ENCODE data around the gene HSPA12A. TPM values are rescaled to one million over a fixed set of nuclear protein-coding genes. Genes with fewer than 3 reads are reported as not detected.

The HSPA12A gene
- polyA plus RNA-seq, 3 donors: 33.9 to 38.7 (median 36.3) TPM

DNA sequence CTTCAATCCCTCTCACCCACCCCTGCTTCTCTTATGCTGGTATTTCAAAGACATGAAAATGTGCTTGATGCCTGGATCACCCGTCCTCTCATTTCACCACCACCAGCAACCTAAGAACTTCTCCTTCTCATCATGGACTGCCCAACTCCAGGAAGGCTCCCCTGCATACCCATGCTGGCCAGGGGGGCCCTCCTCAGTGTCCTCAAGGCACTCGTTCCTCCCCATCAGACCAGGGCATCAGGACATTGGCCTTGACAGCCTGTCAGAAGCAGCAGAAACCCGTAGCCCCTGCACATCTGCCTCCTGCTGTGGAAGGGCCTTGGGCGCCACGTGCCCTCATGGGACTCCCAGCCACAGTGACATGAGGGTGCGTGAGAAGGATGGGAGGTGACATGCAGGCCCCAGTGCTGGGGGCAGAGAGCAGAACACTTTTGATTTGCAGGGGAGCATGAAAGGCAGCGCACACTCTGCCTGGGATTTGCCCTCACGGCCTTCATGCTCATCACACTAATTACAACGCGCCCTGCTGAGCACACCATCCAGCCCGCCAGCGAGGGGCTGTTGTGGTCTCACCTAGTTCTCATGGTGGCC is 1.9 kb upstream of the HSPA12A start:
- no peak for DNase-seq (ENCODE audit: low read depth in 3 of 3, low spot score in 2 of 3)

DNA sequence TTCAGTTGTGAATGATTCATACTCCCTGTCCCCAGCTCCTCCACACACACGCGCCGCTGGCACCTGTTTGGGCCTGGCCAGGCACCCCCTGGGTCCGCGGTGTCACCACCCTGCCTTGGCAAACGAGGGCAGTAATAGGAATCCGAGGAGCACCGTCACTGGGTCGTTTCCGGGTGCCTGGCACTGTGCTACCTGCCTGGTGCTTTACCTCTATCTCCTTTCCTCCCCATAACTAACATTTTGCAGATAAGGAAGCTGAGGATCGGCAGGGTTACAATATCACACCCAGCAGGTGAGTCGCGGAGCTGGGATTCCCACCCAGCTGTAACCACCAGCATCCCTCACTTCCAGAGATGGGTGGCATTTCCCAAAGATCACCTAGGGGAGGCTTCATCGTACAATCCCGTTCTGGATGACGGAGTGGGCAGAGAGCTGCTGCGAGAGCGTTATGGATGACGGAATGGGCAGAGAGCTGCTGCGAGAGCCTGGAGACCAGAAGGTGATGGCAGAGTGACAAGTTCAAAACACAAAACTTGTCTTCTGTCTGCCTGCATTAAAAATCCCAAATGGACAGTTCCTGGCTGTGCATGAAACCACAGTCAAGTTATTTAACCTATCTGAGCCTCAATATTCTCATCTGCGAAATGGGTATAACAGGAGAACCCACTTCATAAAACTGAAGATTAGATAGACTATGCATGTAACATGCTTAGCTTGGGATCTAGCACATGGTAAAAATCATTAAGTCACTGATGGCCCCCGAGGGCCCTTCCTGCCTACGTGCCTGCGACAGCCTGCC is 1.1 kb upstream of the HSPA12A start:
- DNase-seq (ENCODE audit: low read depth in 3 of 3, low spot score in 2 of 3): no peak

DNA sequence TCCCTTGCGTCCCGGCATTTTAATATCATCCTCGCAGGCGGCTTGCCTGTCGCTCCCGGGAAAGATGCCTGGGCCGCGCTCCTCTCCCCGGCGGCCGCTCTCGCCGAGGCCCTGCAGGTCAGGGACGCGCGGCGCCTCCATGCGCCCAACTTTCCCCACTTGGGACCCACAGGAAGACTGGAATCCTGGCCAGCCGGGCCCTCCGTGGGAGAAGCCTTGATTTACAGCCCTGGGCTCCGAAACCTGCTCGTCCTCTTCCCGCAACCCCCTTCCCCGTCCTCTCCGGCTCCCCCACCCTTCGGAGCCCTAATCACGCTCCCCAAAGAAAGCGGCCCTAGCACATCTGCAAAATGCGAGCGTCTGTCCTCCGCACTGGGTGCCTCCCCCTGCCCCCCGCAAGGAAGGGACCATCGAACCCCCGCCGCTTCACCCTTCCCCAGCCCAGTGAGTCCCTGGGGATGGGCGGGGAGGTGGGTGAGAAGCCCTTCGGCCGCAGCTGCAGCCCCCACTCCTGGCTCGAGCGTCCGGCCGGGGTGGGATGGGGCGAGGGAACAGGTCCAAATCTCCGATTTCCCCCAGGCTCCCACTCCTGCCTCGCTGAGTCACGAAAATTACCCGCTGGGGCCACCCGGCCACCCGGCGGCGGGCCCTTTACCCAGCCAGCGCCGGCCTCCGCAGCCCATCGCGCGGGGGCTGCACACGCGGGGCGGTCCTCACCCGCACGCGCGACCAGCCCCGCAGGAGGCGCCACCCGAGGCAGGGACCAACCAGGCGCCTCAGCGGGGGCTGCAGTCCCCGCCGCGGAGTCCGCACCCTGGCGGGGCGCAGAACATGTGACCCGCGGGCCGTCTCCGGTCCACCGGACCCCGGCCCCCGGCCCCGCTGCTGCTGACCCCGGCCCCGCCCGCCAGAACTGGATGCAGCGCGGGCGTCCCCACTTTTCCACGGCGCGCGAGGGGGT is 695 bp downstream of the HSPA12A start:
- no peak for DNase-seq (ENCODE audit: low read depth in 3 of 3, low spot score in 2 of 3)

DNA sequence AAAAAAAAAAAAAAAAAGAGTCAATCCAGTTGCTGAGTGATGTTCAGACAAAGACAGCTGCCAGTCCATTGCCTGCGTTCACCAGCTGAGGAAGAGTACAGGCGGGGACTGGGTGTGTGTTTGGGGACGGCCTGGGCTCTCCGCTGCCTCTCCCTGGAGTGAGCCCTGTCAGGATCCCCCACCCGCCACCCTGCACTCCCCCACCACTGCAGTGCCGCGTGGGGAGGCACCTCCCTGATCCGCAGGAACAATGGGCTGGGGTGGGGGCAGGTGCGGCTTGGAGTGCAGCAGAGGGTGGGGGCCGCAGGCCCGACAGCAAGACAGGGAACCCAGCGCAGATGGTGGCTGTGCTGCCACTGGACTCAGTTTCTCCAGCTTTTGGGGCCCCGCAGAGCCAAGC is 1.4 kb downstream of the HSPA12A start:
- no peak for DNase-seq (ENCODE audit: low read depth in 3 of 3, low spot score in 2 of 3)

DNA sequence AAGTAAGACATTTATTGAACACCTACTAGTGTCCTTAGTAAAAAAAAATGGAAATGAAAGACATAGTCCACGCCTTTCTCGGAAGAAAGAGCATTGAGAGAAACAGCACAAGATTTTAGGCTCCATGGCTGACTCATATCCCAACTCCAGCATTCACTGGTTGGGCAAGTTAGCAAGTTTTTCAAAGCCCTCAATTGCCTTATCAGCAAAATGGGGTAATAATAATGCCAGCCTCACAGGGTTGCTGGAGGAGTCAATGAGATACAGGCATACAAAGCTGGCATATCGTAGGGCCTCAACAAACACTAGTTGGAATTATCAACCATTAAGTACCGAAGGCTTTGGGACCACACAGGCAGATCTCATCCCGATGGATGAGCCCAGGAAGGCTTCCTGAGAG is 4.0 kb downstream of the HSPA12A start:
- DNase-seq (ENCODE audit: low read depth in 3 of 3, low spot score in 2 of 3): no peak

DNA sequence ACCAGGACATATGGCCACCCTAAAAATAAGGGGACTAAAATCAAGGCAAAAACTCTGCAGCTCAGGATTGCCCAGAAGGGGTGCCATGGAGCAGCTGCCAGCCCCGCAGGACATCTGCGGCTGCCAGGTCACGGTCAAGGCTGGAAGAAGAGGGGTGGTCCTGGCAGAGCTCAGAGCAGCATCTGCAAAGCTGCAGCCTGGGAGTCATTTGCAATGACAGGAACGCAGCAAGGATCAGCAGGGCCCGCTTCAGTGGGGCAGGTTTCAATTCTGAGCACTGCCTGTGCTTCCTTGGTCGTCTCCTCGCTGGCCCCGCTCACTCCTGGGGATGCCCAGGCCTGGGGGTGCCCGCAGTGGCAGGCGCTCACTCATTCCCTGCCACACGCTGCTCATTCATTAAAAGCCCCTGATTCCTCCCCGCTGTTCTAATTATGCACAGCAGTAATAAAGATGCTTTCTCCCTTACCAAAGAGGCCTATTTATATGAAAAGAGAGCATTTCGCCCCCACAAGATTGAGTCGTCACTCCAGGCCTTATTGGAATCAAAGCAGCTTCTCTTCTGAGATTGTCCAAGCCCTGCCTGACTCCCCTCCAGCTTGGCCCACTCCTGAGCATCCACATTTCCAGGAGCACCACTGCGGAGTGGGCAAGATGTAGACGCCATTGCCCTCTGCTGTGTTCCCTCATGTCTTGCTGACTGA is 4.6 kb downstream of the HSPA12A start:
- no peak for DNase-seq (ENCODE audit: low read depth in 3 of 3, low spot score in 2 of 3)

DNA sequence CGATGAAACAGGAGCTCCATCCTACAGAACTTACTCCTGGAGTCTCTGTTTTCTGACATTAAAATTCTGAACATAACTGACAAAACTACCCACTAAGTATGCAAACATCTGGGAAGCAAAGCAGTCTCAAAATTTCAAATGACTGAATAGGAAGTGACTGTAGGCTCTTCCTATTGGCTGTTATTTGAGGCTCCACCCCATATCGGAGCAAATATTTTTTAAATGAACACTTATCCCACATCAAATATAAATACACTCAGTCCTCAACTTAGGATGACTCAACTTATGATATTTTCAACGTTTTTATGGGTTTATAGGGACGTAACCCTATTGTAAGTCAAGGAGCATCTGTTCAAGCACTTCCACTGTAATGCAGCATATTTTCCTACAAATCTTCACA is 8.8 kb downstream of the HSPA12A start:
- DNase-seq (ENCODE audit: low read depth in 3 of 3, low spot score in 2 of 3): no peak

DNA sequence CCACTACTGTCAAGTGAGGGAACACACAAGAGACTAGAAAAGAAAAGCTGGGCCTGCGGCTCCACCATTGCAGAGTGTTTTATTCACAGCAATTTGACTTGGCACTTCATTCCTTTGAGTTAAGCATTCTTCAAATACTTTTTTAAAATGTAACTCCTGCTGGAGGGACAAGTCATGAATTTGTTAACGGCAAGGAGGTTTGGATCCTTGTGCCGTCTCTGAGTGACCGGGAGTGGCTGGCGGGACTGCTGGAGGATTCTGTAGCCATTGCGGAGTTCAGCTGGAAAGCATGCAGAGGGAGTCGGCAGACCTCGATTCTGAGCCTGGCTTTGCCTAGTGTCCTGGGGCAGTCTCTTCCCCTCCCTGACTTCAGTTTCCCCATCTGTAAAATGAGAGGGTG is 9.8 kb downstream of the HSPA12A start:
- no peak for DNase-seq (ENCODE audit: low read depth in 3 of 3, low spot score in 2 of 3)

DNA sequence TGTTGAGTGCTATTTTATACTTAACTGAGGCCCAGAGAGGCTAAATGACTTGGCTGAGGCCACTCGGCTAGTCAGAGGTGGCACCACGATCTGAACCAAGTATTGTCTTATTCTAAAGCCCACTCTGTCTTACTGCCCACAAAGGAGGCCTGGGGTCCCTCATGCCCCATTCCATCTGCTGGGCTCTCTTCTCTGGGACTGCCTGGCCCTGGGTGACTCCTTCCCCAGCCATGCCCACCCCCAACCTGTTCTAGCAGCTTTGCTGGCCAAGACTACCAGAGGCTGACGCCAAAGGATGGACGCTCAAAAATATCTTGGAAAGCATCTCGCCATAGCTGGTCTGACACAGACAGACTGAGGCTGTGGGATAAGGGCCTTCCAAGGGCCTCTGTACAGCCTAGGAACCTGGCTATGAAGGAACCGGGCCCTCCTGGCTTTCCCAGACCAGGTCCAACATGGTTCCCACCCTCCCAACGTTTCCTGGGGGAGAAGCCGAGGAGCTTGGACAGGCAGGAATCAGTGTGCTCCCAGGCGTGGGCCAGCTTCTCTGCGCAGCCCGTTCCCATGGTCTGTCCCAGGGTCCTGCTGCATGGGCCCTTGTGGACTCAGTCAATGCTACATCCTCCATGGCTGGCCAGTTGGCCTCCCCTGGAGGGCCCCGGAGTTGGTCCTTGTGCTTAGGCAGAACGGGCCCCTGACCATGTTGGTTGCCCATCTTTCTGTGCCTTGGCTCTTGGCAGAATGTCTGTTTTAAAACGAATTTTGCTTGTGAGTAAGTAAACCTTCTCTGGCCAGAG is 11.7 kb downstream of the HSPA12A start:
- DNase-seq (ENCODE audit: low read depth in 3 of 3, low spot score in 2 of 3): no peak

DNA sequence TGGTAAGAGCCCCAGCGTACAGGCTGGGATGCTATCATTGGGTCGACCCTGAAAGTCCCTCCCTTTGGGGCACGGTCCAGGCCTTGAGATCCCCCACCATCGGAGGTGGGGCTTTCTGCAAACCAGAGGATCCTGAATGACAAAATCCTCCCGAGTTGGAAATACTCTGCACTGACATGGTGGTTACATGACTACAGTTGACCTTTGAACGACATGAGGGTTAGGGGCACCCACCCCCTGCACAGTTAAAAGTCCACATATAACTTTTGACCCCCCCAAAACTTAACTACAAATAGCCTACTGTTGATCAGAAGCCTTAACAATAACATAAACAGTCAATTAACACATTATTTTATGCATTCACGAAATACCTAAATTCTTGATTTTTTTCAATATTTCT is 13.1 kb downstream of the HSPA12A start:
- no peak for DNase-seq (ENCODE audit: low read depth in 3 of 3, low spot score in 2 of 3)

DNA sequence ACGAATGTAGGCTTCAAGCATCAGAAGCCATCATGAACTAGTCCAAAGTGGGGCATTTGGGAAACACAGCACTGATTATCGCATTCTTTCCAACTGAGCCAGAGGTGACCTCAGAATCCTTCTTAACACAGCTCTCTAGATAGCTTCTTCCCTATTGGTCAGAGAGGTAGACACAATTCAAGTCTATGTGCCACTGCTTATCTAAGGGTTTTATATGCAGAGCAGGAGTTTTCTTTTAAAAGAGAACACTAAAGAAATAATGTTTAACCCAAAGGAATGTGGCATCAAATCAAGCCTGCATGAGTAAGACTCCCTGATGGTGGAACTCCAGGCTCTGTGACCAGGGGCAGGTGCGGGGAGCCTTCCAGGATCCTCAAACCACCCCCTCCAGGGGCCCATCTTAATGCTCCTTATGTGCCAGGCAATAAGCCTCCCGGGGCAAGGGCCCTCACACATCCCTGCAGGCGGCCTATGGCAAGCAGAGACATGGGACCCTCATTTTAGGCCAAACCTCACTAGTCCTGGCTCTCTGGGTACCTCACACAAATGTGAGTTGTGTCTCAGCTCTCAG is 13.8 kb downstream of the HSPA12A start:
- no peak for DNase-seq (ENCODE audit: low read depth in 3 of 3, low spot score in 2 of 3)

DNA sequence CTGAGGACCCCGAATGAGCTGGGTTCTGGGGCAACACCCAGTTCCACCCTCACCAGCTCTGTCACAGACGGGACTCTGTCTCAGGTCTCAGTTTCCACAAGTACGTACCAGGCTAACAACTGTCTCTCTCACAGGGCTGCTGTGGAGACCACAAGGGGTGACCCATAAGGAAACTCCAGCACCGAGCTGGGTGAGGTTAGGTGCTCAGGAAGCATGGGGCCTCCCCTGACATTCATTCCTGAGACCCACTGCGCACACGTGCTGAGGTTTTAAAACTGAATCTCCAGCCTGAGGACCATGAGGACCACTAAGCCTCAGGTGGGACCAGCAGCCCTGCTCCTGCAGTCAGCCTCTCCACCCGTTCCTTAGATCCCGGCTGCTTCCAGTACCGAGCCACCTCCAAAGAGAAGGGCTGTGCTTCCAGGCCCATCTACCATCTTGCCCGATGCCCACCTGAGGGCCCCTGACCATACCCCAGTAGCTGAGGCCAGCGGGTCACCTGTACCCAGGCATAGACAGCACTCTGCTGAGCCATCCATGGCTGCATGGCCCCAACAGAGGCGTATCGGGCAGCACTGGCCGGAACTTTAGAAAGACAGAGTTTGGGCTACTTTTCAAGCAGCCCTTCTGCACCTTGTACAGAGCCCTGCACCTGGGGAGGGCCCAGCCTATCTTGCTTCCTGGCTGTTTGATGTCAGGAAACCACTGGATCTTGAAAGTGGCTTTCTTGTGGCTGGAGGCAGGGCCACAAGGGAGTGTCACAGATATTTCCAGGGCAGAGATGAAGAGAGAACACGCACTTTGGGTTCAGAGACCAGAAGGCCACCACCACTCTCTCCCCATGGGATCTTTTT is 18.7 kb downstream of the HSPA12A start:
- DNase-seq (ENCODE audit: low read depth in 3 of 3, low spot score in 2 of 3): no peak

DNA sequence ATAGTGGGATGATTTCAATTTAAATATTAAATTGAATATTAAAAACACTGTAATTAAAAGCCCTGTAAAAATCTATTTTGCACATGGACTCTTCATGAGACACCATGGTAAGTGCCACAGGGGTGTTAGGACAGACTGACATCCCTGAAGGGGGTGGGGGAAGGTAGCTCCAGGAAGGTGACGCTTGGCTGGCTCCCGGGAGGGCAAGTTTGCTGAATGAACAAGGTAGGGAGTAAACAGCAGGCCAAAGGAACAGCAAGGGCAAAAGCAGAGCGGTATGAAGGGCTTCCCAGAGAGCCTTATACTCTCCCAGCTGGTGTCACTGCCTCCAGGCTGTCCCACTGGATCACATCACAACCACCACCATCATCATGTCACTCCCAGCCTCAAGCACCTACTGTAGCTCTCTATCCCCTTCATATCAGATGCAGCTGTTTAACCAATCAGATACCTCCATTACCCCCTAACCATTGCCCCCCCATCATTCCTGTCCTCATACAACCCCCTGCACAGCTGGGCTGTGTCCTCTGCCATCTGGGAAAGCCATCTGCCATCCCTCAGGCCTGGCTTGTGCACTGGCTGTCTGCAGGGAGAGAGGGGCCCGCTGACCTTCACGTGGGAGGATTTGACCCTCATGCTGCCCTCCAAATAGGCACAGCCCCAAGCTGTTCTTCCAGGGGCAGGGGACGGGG is 19.5 kb downstream of the HSPA12A start:
- DNase-seq (ENCODE audit: low read depth in 3 of 3, low spot score in 2 of 3): no peak

DNA sequence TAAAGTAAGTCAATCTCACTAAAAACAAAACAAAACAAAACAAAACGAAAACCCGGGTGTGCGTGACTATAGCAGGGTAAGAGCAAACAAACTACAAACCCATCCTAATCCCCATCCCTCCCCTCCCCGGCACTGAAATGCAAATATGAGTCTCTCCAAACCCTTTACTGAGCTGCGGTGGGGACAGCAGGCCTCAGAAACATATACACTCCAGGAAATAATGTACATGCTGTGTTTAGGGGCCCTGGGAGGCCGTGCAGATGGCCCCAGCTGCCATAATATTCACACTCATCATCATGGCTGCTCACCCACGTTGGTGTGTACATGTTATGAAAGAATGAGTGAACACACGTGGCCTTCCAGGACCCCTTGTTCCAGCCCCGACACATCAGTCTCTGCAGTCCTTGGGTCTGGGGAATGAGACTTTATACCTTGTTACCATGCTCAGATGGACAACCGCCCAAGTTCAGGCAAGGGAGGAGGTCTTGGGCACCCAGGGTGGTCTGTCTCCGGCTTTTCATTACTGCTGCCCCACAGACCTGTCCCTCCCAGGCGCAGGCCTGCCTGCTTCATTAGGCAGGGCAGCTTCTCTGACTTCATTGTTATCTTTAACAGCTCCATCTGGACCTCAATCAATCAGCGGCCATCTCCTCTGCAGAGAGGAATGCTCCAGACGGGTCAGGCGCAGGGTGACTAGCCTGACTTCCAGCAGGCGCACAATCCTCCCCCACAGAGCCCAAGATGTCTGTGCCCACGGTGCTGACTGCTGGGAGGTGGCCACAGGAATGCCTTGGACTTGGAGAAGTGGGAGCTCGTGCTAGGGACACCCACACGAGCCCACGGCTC is 20.6 kb downstream of the HSPA12A start:
- DNase-seq (ENCODE audit: low read depth in 3 of 3, low spot score in 2 of 3): peak in 2 of 3 donors; percentile 57 to 76

DNA sequence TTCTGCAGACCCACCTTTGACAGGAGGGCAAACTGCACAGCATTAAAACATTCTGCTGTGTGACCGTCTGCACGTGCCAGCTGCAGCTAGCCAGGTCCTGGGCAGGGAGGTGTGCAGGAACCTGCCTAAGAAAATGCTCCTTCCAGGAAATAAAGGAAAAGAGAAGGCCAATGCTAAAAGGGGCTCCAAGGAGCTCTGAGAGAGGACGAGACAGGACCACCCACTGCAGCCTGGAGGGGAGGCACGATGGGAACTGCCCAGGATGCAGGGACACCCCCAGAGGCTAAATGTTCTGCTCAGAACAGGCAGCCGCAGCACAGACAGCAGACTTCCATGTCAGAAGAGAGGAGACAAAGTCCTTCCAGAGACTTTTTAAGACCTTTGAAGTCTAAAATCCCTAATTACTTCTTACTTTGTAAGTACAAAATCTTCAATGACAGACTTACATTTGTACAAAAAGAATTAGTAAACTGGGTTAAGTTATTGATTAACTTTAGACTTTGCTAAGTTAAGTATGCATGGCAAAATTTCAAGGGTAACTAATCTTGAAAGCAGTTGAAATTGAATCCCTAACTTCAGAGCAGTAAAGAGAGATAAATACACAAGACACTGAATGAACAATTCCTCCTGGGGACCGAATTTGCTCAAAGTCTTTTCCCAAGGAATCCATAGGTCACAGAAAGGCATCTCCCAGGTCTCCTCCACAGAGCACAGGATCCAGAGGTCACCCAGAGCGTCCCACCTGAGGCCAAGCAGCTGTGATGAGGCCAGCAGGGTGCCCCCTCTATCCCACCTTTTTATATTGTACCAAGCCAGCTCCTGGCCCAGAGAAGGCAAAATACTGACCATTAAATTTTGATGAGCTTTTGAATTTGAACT is 21.5 kb downstream of the HSPA12A start:
- no peak for DNase-seq (ENCODE audit: low read depth in 3 of 3, low spot score in 2 of 3)

DNA sequence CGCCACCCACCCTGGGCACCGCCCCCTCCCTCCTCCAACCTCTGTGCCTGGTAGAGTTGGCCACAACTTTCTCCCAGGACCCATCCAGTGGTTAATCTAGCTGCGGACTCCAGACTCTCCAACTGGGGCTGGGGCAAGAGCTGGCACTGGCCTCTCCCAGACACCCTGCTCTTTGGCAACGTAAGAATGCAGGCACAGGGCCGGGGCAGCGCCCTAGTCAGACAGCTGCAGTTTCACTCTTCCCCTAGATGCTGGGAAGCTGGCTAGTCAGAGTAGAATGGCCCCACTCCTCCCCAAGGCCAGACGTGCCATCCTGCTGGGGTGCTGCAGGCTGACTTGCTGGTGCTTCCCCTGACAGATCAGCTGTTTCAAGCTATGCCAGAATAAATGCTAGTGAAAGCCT is 22.1 kb downstream of the HSPA12A start:
- no peak for DNase-seq (ENCODE audit: low read depth in 3 of 3, low spot score in 2 of 3)

Measured in right renal cortex interstitium (tissue), 3 donors.